B cell (primary cell): ENCODE measurements around the gene TCEANC.

ENCODE experiments used
- EZH2 ChIP-seq: IDR thresholded peaks from 2 replicates; pipeline ENCODE4 v1.6.1; 2012; ENCODE audit warnings: borderline replicate concordance, low read depth, mild to moderate bottlenecking, moderate library complexity, low read length; ENCODE audit not compliant: insufficient read depth, poor library complexity, severe bottlenecking
- TF ChIP-seq, protein P1 (sequence below): fragments of 200-600 bp; IDR thresholded peaks from one replicate; pipeline ENCODE4 v1.8.0; 2022; ENCODE audit warnings: antibody characterized with exemption, mild to moderate bottlenecking

DNA sequence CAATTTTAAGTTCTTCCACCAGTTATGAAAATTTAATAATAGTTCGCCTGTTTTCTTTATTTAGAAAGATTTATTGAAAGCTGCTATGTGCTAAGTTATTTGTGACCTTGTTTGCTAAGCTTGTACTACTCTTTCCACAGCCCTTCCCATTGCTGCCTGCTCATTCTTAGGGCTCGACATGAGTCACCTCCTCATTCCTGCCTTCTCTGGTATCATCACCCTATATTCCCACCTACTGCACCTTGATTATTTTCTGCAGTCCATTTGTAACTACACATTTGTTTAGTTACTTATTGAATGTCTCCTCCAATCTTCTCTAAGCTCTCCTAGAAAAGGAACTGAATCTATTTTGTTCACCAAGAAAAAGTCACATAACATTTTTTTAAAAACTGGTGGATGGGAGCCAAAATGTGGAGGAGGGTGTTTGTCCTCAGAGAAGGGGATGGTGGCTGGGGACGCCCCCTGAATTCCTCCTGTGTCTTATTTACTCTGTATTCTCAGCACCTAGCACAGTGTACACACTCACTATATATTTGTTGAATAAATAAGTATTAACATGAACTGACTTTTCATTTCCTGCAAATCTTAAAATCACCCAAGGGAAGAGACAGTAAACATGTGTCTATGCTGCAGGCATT is 32.3 kb downstream of the TCEANC start:
- TF ChIP-seq, protein P1, sequence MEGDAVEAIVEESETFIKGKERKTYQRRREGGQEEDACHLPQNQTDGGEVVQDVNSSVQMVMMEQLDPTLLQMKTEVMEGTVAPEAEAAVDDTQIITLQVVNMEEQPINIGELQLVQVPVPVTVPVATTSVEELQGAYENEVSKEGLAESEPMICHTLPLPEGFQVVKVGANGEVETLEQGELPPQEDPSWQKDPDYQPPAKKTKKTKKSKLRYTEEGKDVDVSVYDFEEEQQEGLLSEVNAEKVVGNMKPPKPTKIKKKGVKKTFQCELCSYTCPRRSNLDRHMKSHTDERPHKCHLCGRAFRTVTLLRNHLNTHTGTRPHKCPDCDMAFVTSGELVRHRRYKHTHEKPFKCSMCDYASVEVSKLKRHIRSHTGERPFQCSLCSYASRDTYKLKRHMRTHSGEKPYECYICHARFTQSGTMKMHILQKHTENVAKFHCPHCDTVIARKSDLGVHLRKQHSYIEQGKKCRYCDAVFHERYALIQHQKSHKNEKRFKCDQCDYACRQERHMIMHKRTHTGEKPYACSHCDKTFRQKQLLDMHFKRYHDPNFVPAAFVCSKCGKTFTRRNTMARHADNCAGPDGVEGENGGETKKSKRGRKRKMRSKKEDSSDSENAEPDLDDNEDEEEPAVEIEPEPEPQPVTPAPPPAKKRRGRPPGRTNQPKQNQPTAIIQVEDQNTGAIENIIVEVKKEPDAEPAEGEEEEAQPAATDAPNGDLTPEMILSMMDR = no peak
- no peak for TF ChIP-seq EZH2
